H1 (cell line): Measurements from ENCODE around the gene CHD5. TPM values are rescaled to one million over a fixed set of nuclear protein-coding genes. Genes with fewer than 3 reads are reported as not detected.

Source experiments
- CTCF ChIA-PET: fragments of 300-600 bp; sonication (Branson Sonifier 250); formaldehyde crosslinking; loops from one replicate; lab custom pipeline; 2021; ENCODE audit not compliant: partially characterized antibody; lab: Charles Lee
- POLR2A ChIA-PET: fragments of 300-600 bp; sonication (Branson Sonifier 250); formaldehyde crosslinking; loops from one replicate; lab custom pipeline; 2021; ENCODE audit warnings: inconsistent platforms; ENCODE audit not compliant: partially characterized antibody; lab: Charles Lee
- DNase-seq, 2 experiments: peaks; one replicate each; pipeline versions ENCODE4 v3.0.0 to v3.0.0-alpha.2; 2010 to 2022; ENCODE audit warnings: low spot score in 2 of 2, low read depth in 1 of 2, mixed read lengths in 1 of 2
- FAIRE-seq: peaks from 2 replicates; lab custom pipeline; 2011; peaks lifted over from hg19 to GRCh38; lab: Jason Lieb, UNC
- H2AFZ ChIP-seq: 2 replicates; pipeline ENCODE4 v1.8.1; 2012; ENCODE audit warnings: low read length, inconsistent platforms
- H2AK5ac ChIP-seq: 2 replicates; pipeline ENCODE4 v1.6.1; 2013; ENCODE audit warnings: low read depth, low read length
- H2BK120ac ChIP-seq: replicated peaks from 2 replicates; pipeline ENCODE3; 2013; ENCODE audit warnings: low read depth, low read length, inconsistent platforms
- H2BK12ac ChIP-seq: 2 replicates; pipeline ENCODE4 v1.6.1; 2013; ENCODE audit warnings: low read depth, low read length
- H2BK15ac ChIP-seq: 2 replicates; pipeline ENCODE4 v1.6.1; 2013; ENCODE audit warnings: low read length
- H2BK20ac ChIP-seq: 2 replicates; pipeline ENCODE4 v1.6.1; 2013; ENCODE audit warnings: low read length
- H2BK5ac ChIP-seq: 2 replicates; pipeline ENCODE4 v1.6.1; 2013; ENCODE audit warnings: low read depth, low read length
- H3K14ac ChIP-seq: 2 replicates; pipeline ENCODE4 v1.6.1; 2013; ENCODE audit warnings: inconsistent platforms; ENCODE audit not compliant: insufficient read length
- H3K18ac ChIP-seq: 2 replicates; pipeline ENCODE4 v1.6.1; 2013; ENCODE audit warnings: low read length; ENCODE audit errors: extremely low read depth
- H3K23ac ChIP-seq: 2 replicates; pipeline ENCODE4 v1.6.1; 2013; ENCODE audit warnings: inconsistent platforms; ENCODE audit not compliant: insufficient read length
- H3K23me2 ChIP-seq: 2 replicates; pipeline ENCODE4 v1.6.1; 2013; ENCODE audit warnings: low read depth, low read length
- H3K27ac ChIP-seq: 2 replicates; pipeline ENCODE4 v1.6.1; 2011; ENCODE audit warnings: low read depth, low read length, inconsistent platforms
- H3K27me3 ChIP-seq, 4 experiments: replicated peaks in 1 of 4; 1 replicate in 1 of 4; 2 replicates in 3 of 4; pipeline versions ENCODE4 v1.6.1 to v1.8.1; 2011 to 2013; ENCODE audit warnings: low read length in 3 of 4, mild to moderate bottlenecking in 3 of 4, inconsistent platforms in 2 of 4, mixed read lengths in 2 of 4, moderate library complexity in 1 of 4; ENCODE audit not compliant: control insufficient read depth in 3 of 4, insufficient read depth in 3 of 4; ENCODE audit errors: extremely low read depth in 1 of 4
- H3K36me3 ChIP-seq, 4 experiments: 2 replicates each; pipeline versions ENCODE4 v1.6.1 to v1.8.1; 2011 to 2013; ENCODE audit warnings: mild to moderate bottlenecking in 4 of 4, low read length in 3 of 4, moderate library complexity in 2 of 4, control low read depth in 1 of 4, inconsistent platforms in 1 of 4; ENCODE audit not compliant: insufficient read depth in 4 of 4, control insufficient read depth in 2 of 4
- H3K4ac ChIP-seq: replicated peaks from 2 replicates; pipeline ENCODE3; 2013; ENCODE audit warnings: low read length, low read depth, mixed read lengths, inconsistent platforms; ENCODE audit not compliant: insufficient read length
- H3K4me1 ChIP-seq, 4 experiments: replicated peaks in 1 of 4; 1 replicate in 1 of 4; 2 replicates in 3 of 4; pipeline versions ENCODE4 v1.6.1 to v1.8.1; 2011 to 2013; ENCODE audit warnings: low read length in 3 of 4, inconsistent platforms in 2 of 4, mixed read lengths in 1 of 4; ENCODE audit not compliant: insufficient read depth in 4 of 4, control insufficient read depth in 3 of 4
- H3K4me2 ChIP-seq, 2 experiments: 2 replicates each; pipeline versions ENCODE4 v1.6.1 to v1.8.1; 2011 to 2013; ENCODE audit warnings: low read depth in 2 of 2, low read length in 2 of 2, control low read depth in 1 of 2, inconsistent platforms in 1 of 2, mild to moderate bottlenecking in 1 of 2; ENCODE audit not compliant: insufficient read depth in 1 of 2
- H3K4me3 ChIP-seq, 4 experiments: fragments of 200-600, 300-600 bp in 1 of 4; sonication (generic), shearing (Covaris generic), sonication (Bioruptor Twin) in 1 of 4; 2 replicates each; pipeline versions ENCODE4 v1.5.1 to v1.8.1; 2011 to 2016; ENCODE audit warnings: low read length in 4 of 4, low read depth in 3 of 4, control low read depth in 2 of 4, inconsistent platforms in 2 of 4, mild to moderate bottlenecking in 2 of 4, mixed read lengths in 1 of 4, moderate library complexity in 1 of 4; ENCODE audit not compliant: insufficient read depth in 2 of 4; ENCODE audit errors: extremely low read depth in 1 of 4
- H3K56ac ChIP-seq: replicated peaks from 2 replicates; pipeline ENCODE3; 2013; ENCODE audit warnings: low read depth, mild to moderate bottlenecking, mixed read lengths, low read length, inconsistent platforms; ENCODE audit not compliant: insufficient read length
- H3K79me1 ChIP-seq: 2 replicates; pipeline ENCODE4 v1.6.1; 2013; ENCODE audit warnings: low read depth, low read length, control low read depth
- H3K79me2 ChIP-seq, 2 experiments: 2 replicates each; pipeline versions ENCODE4 v1.6.1 to v1.8.1; 2012 to 2013; ENCODE audit warnings: low read length in 2 of 2, mild to moderate bottlenecking in 2 of 2, inconsistent platforms in 1 of 2; ENCODE audit not compliant: insufficient read depth in 2 of 2, control insufficient read depth in 1 of 2
- H3K9ac ChIP-seq, 4 experiments: replicated peaks in 1 of 4; 1 replicate in 1 of 4; 2 replicates in 3 of 4; pipeline versions ENCODE4 v1.6.1 to v1.8.1; 2011 to 2013; ENCODE audit warnings: low read depth in 3 of 4, low read length in 3 of 4, control low read depth in 2 of 4, mild to moderate bottlenecking in 2 of 4, moderate library complexity in 2 of 4, inconsistent platforms in 1 of 4; ENCODE audit errors: extremely low read depth in 1 of 4
- H3K9me3 ChIP-seq, 2 experiments: 2 replicates each; pipeline versions ENCODE4 v1.6.1 to v1.8.1; 2012 to 2013; ENCODE audit warnings: mild to moderate bottlenecking in 2 of 2, moderate library complexity in 2 of 2, control low read depth in 1 of 2, inconsistent platforms in 1 of 2, low read depth in 1 of 2, low read length in 1 of 2, mixed read lengths in 1 of 2; ENCODE audit not compliant: insufficient read depth in 2 of 2
- H4K20me1 ChIP-seq, 2 experiments: replicated peaks in 1 of 2; 2 replicates each; pipeline versions ENCODE3 to v1.8.1; 2011 to 2013; ENCODE audit warnings: inconsistent platforms in 2 of 2, low read length in 2 of 2, mild to moderate bottlenecking in 1 of 2; ENCODE audit not compliant: insufficient read depth in 2 of 2, control insufficient read depth in 1 of 2
- H4K5ac ChIP-seq: 2 replicates; pipeline ENCODE4 v1.6.1; 2013; ENCODE audit warnings: low read length, low read depth, mixed read lengths, inconsistent platforms; ENCODE audit not compliant: insufficient read length
- H4K8ac ChIP-seq: 2 replicates; pipeline ENCODE4 v1.8.0; 2013; ENCODE audit warnings: mild to moderate bottlenecking, moderate library complexity, low read length, inconsistent platforms; ENCODE audit not compliant: insufficient read depth; ENCODE audit errors: extremely low read depth
- H4K91ac ChIP-seq: replicated peaks from 2 replicates; pipeline ENCODE3; 2013; ENCODE audit warnings: low read length, mixed read lengths, inconsistent platforms; ENCODE audit not compliant: insufficient read length
- CTCF ChIP-seq, 3 experiments: IDR thresholded peaks; 1 replicate in 2 of 3; 2 replicates in 1 of 3; pipeline versions ENCODE4 v1.5.1 to v1.6.1; 2011; ENCODE audit warnings: low read length in 3 of 3, mild to moderate bottlenecking in 3 of 3, inconsistent platforms in 2 of 3, low read depth in 1 of 3, moderate library complexity in 1 of 3; ENCODE audit not compliant: insufficient read depth in 1 of 3; ENCODE audit errors: control extremely low read depth in 1 of 3
- SIX5 ChIP-seq: IDR thresholded peaks from 2 replicates; pipeline ENCODE4 v1.6.1; 2011; ENCODE audit warnings: mild to moderate bottlenecking, low read depth, low read length
- WGBS, 2 experiments: shearing (Covaris generic) in 1 of 2; methylation state at CpG; one replicate each; pipeline versions ENCODE4 v1.1.6 to v1.1.7; 2013 to 2015; ENCODE audit warnings: low lambda C conversion rate in 2 of 2, mixed read lengths in 2 of 2, inconsistent platforms in 1 of 2, low coverage in 1 of 2, missing lambda C conversion rate in 1 of 2; ENCODE audit not compliant: insufficient replicate concordance in 2 of 2, insufficient coverage in 1 of 2, insufficient read length in 1 of 2; ENCODE audit errors: extremely low coverage in 1 of 2, missing lambda C conversion rate in 1 of 2; 5-methylcytosine and 5-hydroxymethylcytosine counted together
- polyA plus RNA-seq, 7 experiments: library from polyadenylated mRNA; depleted of rRNA in 3 of 7; stranded (reverse) in 5 of 7; unstranded in 2 of 7; fragments of >200 nt in 5 of 7; fragments of 200-250 nt in 2 of 7; gene quantifications; 1 replicate in 5 of 7; 2 replicates in 1 of 7; 4 replicates in 1 of 7; pipeline versions ENCODE4 v1.2.1 to v1.2.3, GENCODE V29; 2011 to 2013; ENCODE audit warnings: missing spikeins in 2 of 7, mixed read lengths in 2 of 7
- total RNA-seq: library from RNA; stranded (reverse); fragmentation: NEBNext Ultra II Directional; extraction: Animal tissue kit (Norgen Biotek cat#: 25700); gene quantifications from 2 replicates; pipeline ENCODE4 v1.2.1, GENCODE V29; 2021

Gene CHD5
- total and polyA plus RNA-seq, 2 of the 8 experiments (the other 6 are each of a cell fraction or from before 2014, with no cell fraction given), result 0.42 to 1.8 TPM

- no peaks in the 10 kb centered on the region; a peak in 1 of 7 replicates for H3K4me1 ChIP-seq
- CTCF ChIA-PET, result interaction anchor here (0.9 to 5.1 kb wide), 9 partner anchors 8 to 25 kb away, joined by 3 to 30 read pairs (median 6); partner anchors contain the start of genes ICMT and RNF207
- no peak overlapping the region for H3K18ac ChIP-seq
- H3K79me1 ChIP-seq, result peaks cover 5% of the 10 kb centered on the region
- H3K4ac ChIP-seq, result no peak overlapping the region
- no peak overlapping the region for H2AK5ac ChIP-seq
- H3K27me3 ChIP-seq, result no peaks in the 10 kb centered on the region
- H3K9me3 ChIP-seq, result no peaks in the 10 kb centered on the region
- peaks cover 6 to 19% of the 10 kb centered on the region in 2 experiments for H4K20me1 ChIP-seq
- DNase-seq (no peak), FAIRE-seq (no peak)
- H3K23me2 ChIP-seq, result no peaks in the 10 kb centered on the region
- H2BK120ac ChIP-seq, result no peak overlapping the region
- no peak overlapping the region for H4K91ac ChIP-seq
- no peak overlapping the region for H4K5ac ChIP-seq
- H3K27ac ChIP-seq, result no peak overlapping the region
- no peak overlapping the region for H4K8ac ChIP-seq
- no peak overlapping the region for H3K9ac ChIP-seq
- H3K56ac ChIP-seq, result no peak overlapping the region
- no peak overlapping the region for H2AFZ ChIP-seq
- H3K14ac ChIP-seq, result no peak overlapping the region
- H3K4me3 ChIP-seq, result no peak overlapping the region
- WGBS, 2 experiments, result 95% methylated on average over 8 of the region's 8 CpGs; no CpG with 5 or more reads in 1 of the 2 experiments
- POLR2A ChIA-PET, result interaction anchor here (0.9 to 4.6 kb wide), 8 partner anchors 8 to 35 kb away, joined by 3 to 20 read pairs (median 6); partner anchors contain the start of genes HES3 and ICMT
- no peak overlapping the region for H3K23ac ChIP-seq
- H2BK12ac ChIP-seq, result no peak overlapping the region
- no peak overlapping the region for H2BK15ac ChIP-seq
- peaks cover 9 to 67% (median 33%) of the 10 kb centered on the region in 4 experiments; a peak in 7 of 8 replicates for H3K36me3 ChIP-seq
- no peak overlapping the region for H2BK5ac ChIP-seq
- H3K79me2 ChIP-seq, result 0 out of 4 replicates have a peak, but pooled peaks cover 0 to 2% of the 10 kb centered on the region in 2 experiments
- no peak overlapping the region for H3K4me2 ChIP-seq
- H2BK20ac ChIP-seq, result no peak overlapping the region
- TF ChIP-seq SIX5, result no peak
- TF ChIP-seq CTCF (IDR thresholded peaks at IDR 0.05; ENCODE audit: control extremely low read depth in 1 of 3, insufficient read depth in 1 of 3, low read depth in 1 of 3, low read length in 3 of 3), result no peak
Measured at GRCh38 chr1:6225651-6226050, 45.5 kb upstream of the CHD5 start.
